GM12875 (cell line): Measurements from ENCODE around the gene NDUFA8.

ENCODE experiments used
- H3K4me3 ChIP-seq: one replicate; pipeline ENCODE4 v1.5.1; 2011; ENCODE audit warnings: low read depth, low read length, control low read depth
- CTCF ChIP-seq: IDR thresholded peaks from 2 replicates; pipeline ENCODE4 v1.5.1; 2011; ENCODE audit warnings: low read depth, mild to moderate bottlenecking, control low read depth, inconsistent platforms, low read length, moderate library complexity, borderline replicate concordance; ENCODE audit not compliant: insufficient read depth

The NDUFA8 gene

DNA sequence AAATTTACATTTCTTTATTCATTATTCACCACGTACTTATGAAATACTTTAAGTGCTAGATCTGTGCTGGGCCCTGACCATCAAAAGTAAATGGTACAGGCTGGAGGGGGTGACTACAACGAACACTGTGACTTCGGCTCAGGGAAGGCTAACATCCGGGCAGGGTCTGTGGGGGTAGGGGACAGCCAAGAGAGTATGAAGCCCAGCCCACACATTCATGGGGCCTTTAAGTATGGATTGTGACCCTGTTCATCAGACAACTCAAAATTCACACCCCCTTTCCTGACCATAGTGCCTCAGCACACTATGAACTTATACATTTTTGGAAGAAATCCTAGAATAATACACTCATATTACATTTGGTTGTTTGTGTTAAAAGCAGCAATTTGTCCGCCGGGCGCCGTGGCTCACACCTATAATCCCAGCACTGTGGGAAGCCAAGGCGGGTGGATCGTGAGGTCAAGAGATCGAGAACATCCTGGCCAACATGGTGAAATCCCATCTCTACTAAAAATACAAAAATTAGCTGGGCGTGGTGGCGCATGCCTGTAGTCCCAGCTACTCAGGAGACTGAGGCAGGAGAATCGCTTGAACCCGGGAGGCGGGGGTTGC is 33.4 kb upstream of the NDUFA8 start:
- H3K4me3 ChIP-seq = no peak overlapping the region
- TF ChIP-seq CTCF = no peak

DNA sequence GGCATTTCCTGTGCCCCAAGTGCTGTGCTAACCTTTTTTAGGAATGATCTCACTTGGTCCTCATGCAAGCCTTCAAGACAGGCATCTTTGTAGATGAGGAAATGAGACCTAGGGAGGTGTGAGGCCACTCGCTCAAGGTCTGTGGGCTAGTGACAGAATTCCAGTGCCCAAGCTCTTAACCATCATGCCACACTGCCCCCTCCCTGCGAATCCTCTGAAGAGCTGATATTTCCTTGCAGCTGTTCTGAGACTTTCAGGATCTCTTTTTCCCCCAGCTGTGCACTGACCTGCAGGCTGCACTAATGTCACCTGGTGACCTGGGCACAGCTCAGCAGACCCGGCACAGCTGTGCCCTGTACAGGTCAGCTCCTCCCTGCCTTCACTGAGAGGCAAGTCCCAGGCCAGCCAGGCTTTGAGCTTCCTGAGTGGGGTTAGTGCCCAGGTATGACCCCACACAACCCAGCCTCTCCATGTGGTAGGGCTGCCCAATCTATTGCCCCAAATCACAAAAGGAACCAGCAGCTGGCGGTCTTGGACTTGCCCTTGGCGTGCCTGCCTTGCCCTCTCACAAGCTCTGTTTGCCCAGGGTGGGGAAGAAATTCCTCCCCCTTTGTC is 32.8 kb upstream of the NDUFA8 start:
- TF ChIP-seq CTCF = no peak
- H3K4me3 ChIP-seq = no peak overlapping the region

DNA sequence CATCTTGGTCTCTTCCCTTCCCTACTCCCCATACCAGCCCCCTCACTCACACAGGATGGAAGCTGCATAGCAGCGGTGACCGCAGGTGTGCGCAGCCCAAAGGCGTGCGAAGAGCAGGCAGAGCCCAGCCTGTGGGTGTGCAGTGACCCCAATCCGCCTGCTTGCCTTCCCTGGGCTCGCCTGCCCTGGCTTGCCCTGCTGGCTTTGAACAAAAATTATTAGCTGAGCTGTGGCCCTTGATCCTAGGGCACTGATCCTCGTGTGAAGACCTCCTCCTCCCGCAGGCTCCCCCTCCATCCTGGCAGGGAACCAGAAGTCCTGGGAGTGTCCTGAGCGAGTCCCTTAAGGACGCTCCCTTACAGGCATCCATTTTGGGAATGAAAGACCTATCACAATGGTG is 32.0 kb upstream of the NDUFA8 start:
- no peak overlapping the region for H3K4me3 ChIP-seq
- no peak for TF ChIP-seq CTCF

- no peak for TF ChIP-seq CTCF
- H3K4me3 ChIP-seq = no peak overlapping the region
Observed at GRCh38 chr9:122190597-122191381, 31.2 kb upstream of the NDUFA8 start.

DNA sequence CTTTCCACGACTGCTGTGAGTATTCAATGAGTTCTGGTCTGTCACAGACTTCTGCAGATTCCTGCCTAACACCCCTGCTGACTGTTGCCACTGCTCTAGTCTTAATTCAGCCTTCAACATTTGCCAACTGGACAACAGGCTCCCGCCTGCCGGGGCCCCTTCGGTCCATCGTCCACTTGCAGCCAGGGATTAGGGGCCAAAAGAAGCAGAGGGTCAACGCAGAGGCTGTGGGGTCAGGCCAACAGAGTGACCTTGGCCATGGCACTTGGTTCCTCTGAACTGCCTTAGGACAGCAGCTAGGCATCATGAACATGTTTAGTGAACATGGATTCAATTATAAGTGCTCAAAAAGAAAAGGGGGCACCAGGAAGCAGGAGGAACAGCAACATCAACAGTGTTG is 28.8 kb upstream of the NDUFA8 start:
- no peak for TF ChIP-seq CTCF

DNA sequence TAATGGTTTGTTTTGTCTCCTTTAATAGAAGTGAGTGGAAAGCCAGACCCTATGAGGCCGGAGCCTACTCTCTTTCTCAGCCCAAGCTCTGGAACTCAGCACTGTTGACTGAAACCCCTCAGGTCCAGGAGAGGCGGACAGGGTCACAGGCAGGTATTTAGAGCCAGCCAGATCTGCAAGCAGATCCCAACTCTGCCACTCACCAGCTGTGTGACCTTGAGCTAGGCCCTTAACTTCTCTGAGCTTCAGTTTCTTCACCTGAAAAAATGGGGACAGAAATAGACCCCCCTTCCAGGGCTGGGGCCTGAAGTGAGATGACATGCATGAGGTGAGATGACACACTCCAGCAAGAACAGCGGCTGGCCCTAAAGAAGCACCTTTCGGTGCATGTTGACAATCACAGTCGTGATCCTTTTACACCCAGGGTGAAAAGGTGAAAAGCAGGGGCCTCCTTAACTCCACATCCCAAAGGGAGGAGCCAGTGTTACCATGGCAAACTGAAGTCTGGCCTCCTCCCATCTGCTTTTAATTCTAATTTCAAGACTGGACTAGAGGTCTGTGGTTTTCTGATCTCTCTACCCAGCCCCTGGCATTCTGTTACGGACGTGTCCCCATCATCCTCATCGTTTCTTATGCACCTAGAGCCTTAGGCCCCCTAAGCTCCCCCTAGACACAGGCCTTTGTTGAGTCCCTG is 27.3 kb upstream of the NDUFA8 start:
- no peak for TF ChIP-seq CTCF
- H3K4me3 ChIP-seq = no peak overlapping the region

More for the DNA sequence above, 28.8 kb upstream of the NDUFA8 start:
- no peak overlapping the region for H3K4me3 ChIP-seq
